SK-N-SH treated with all-trans-retinoic acid at 6 μM for 48 hours (cell line): ENCODE data around the gene TAF15.

ENCODE experiments used
- ARNTL ChIP-seq: fragments of 450-650 bp; formaldehyde crosslinking; IDR thresholded peaks from 2 replicates; pipeline ENCODE4 v1.5.0; 2020; ENCODE audit warnings: low read depth, mild to moderate bottlenecking, moderate library complexity, borderline replicate concordance
- ESRRG ChIP-seq: fragments of 250-450 bp; sonication (Bioruptor Pico); IDR thresholded peaks from 2 replicates; pipeline ENCODE4 v1.6.1; 2021; ENCODE audit warnings: mild to moderate bottlenecking
- GLIS3 ChIP-seq: fragments of 250-450 bp; sonication (Bioruptor Pico); IDR thresholded peaks from 2 replicates; pipeline ENCODE4 v1.5.0; 2020; ENCODE audit warnings: mild to moderate bottlenecking, moderate library complexity
- SNAI2 ChIP-seq: fragments of 250-450 bp; sonication (Bioruptor Pico); IDR thresholded peaks from 2 replicates; pipeline ENCODE4 v1.5.0; 2020; ENCODE audit warnings: mild to moderate bottlenecking, moderate library complexity
- ZFP30 ChIP-seq: fragments of 450-650 bp; formaldehyde crosslinking; IDR thresholded peaks from 2 replicates; pipeline ENCODE4 v1.5.0; 2022; ENCODE audit warnings: mild to moderate bottlenecking, moderate library complexity

- TF ChIP-seq ZFP30 (CRISPR knock-in tag) (no peak), SNAI2 (no peak), GLIS3 (CRISPR knock-in tag) (no peak), ARNTL (no peak), ESRRG (CRISPR knock-in tag) (no peak)
These were observed 59.5 kb downstream of the TAF15 start, which contains the start of gene HEATR9 for GRCh38 chr17:35868737-35869136.
